Stomach (tissue), 9 donors: Measurements from ENCODE around the gene RGS19. TPM values are rescaled to one million over a fixed set of nuclear protein-coding genes. Genes with fewer than 3 reads are reported as not detected.
A peak's percentile ranks its signal among the peaks of the same experiment; 100 is the strongest.

Source experiments
- DNase-seq, 2 donors: peaks; one replicate each; pipeline versions ENCODE4 v3.0.0 to v3.0.0-alpha.2; 2013 to 2019
- H3K27ac ChIP-seq, 5 donors: fragments of 200-600 bp in 4 of 5; sonication (generic) in 4 of 5; one replicate each; pipeline ENCODE4 v1.5.1; 2013 to 2019; ENCODE audit warnings: mild to moderate bottlenecking in 1 of 5, moderate library complexity in 1 of 5
- H3K27me3 ChIP-seq, 3 donors: fragments of 200-600 bp; sonication (generic); one replicate each; pipeline ENCODE4 v1.5.1; 2017 to 2019; ENCODE audit warnings: mixed run types in 1 of 3
- H3K36me3 ChIP-seq, 4 donors: fragments of 200-600 bp; sonication (generic); 1 replicate in 3 of 4; 2 replicates in 1 of 4; pipeline ENCODE4 v1.5.1; 2016 to 2019
- H3K4me1 ChIP-seq, 4 donors: fragments of 200-600 bp; sonication (generic); one replicate each; pipeline ENCODE4 v1.5.1; 2016 to 2019
- H3K4me3 ChIP-seq, 4 donors: fragments of 200-600 bp; sonication (generic) in 3 of 4; one replicate each; pipeline ENCODE4 v1.5.1; 2016 to 2019; ENCODE audit warnings: mild to moderate bottlenecking in 1 of 4
- H3K9me3 ChIP-seq, 4 donors: fragments of 200-600 bp; sonication (generic); one replicate each; pipeline ENCODE4 v1.5.1; 2016 to 2019
- CTCF ChIP-seq, 7 experiments: fragments of 450-650 bp in 4 of 7; fragments of 200-600 bp in 3 of 7; sonication (generic) in 3 of 7; IDR thresholded peaks; one replicate each; pipeline ENCODE4 v1.5.1; 2016 to 2019; ENCODE audit warnings: antibody characterized with exemption in 7 of 7, control low read depth in 2 of 7, mild to moderate bottlenecking in 1 of 7
- EP300 ChIP-seq: sonication (generic); formaldehyde crosslinking; IDR thresholded peaks from one replicate; pipeline ENCODE4 v1.6.1; 2017; ENCODE audit warnings: antibody characterized with exemption
- POLR2A ChIP-seq, 4 donors: fragments of 450-650 bp; IDR thresholded peaks; one replicate each; pipeline ENCODE4 v1.6.1; 2016; ENCODE audit warnings: antibody characterized with exemption in 4 of 4, control low read depth in 2 of 4, mild to moderate bottlenecking in 1 of 4, moderate library complexity in 1 of 4
- POLR2AphosphoS5 ChIP-seq, 3 donors: sonication (generic); formaldehyde crosslinking; IDR thresholded peaks; one replicate each; pipeline ENCODE4 v1.6.1; 2016; ENCODE audit warnings: antibody characterized with exemption in 3 of 3
- WGBS, 5 donors: extraction: QIAGEN DNeasy Blood & Tissue Kit in 3 of 5; methylation state at CpG; one replicate each; pipeline versions ENCODE4 v1.1.5 to v1.1.7; 2013 to 2018; 5-methylcytosine and 5-hydroxymethylcytosine counted together
- intact Hi-C: fragments of 100-400 bp; cut with DNase I; formaldehyde crosslinking; loops from one replicate; pipeline ENCODE4 v1.15.1; 2023; ENCODE audit warnings: low total_unique reads
- polyA plus RNA-seq, 3 donors: library from polyadenylated mRNA; stranded (reverse); fragments of 200-250 nt; gene quantifications; one replicate each; pipeline ENCODE4 v1.2.3, GENCODE V29; 2013
- total RNA-seq, 5 donors: library from RNA; depleted of rRNA; stranded (reverse); fragments of >200 nt; gene quantifications; one replicate each; pipeline versions ENCODE4 v1.1.0 to v1.2.3, GENCODE V29; 2014 to 2016
- donor health status: healthy with polysubstance abuse.
- donor health status: Bipolar disorder and iron deficiency.
- donor health status: healthy.

Gene RGS19
- total and polyA plus RNA-seq, 8 donors = 3.1 to 17.2 (median 10.1) TPM; not detected in 3

GRCh38 chr20:64105846-64106434 is 26.6 kb upstream of the RGS19 start:
- no peak for DNase-seq
- H3K27ac ChIP-seq = no peak overlapping the region
- no peak overlapping the region for H3K4me3 ChIP-seq
- TF ChIP-seq POLR2AphosphoS5 (IDR thresholded peaks at IDR 0.05) (no peak), EP300 (no peak), POLR2A (IDR thresholded peaks at IDR 0.05) (no peak), CTCF (IDR thresholded peaks at IDR 0.05) (no peak)
- H3K9me3 ChIP-seq = no peaks in the 10 kb centered on the region
- H3K27me3 ChIP-seq = peaks cover 10 to 80% (median 33%) of the 10 kb centered on the region in 3 donors
- 87 to 91% (median 89%) methylated on average over 31 to 39 of the region's 39 CpGs for WGBS, 5 donors
- H3K36me3 ChIP-seq = no peaks in the 10 kb centered on the region
- H3K4me1 ChIP-seq = peaks cover 8 to 14% (median 12%) of the 10 kb centered on the region in 4 donors
- intact Hi-C loops = no loop called here

GRCh38 chr20:64104667-64105451 is 25.5 kb upstream of the RGS19 start:
- Histone ChIP-seq H3K36me3 (no peaks in the 10 kb centered on the region), H3K4me3 (no peak overlapping the region), H3K27ac (no peak overlapping the region), H3K27me3 (peaks cover 10 to 91% (median 42%) of the 10 kb centered on the region in 3 donors), H3K4me1 (peaks cover 8 to 14% (median 12%) of the 10 kb centered on the region in 4 donors), H3K9me3 (no peaks in the 10 kb centered on the region)
- DNase-seq = no peak
- TF ChIP-seq EP300 (no peak), CTCF (IDR thresholded peaks at IDR 0.05) (no peak), POLR2AphosphoS5 (IDR thresholded peaks at IDR 0.05) (no peak), POLR2A (IDR thresholded peaks at IDR 0.05) (no peak)
- intact Hi-C loops = no loop called here
- 73 to 88% (median 84%) methylated on average over 6 to 25 of the region's 25 CpGs for WGBS, 5 donors

- no peaks in the 10 kb centered on the region for H3K9me3 ChIP-seq
- WGBS, 5 donors = 55 to 63% (median 60%) methylated on average over 10 to 20 of the region's 20 CpGs
- H3K36me3 ChIP-seq = no peaks in the 10 kb centered on the region
- H3K4me1 ChIP-seq = peaks cover 8 to 14% (median 12%) of the 10 kb centered on the region in 4 donors
- intact Hi-C loops = no loop called here
- TF ChIP-seq CTCF (IDR thresholded peaks at IDR 0.05) (no peak), POLR2AphosphoS5 (IDR thresholded peaks at IDR 0.05) (no peak), EP300 (no peak), POLR2A (IDR thresholded peaks at IDR 0.05) (no peak)
- H3K27ac ChIP-seq = no peak overlapping the region
- DNase-seq = no peak
- H3K4me3 ChIP-seq = no peak overlapping the region
- H3K27me3 ChIP-seq = peaks cover 10 to 94% (median 42%) of the 10 kb centered on the region in 3 donors
Measured at GRCh38 chr20:64103871-64104666, 24.8 kb upstream of the RGS19 start.

GRCh38 chr20:64102647-64103354 is 23.5 kb upstream of the RGS19 start:
- intact Hi-C loops = no loop called here
- WGBS, 5 donors = 19 to 21% (median 21%) methylated on average over 25 to 30 of the region's 30 CpGs

More at GRCh38 chr20:64102647-64103354, 23.5 kb upstream of the RGS19 start:
- Histone ChIP-seq H3K36me3 (peaks cover 0 to 9% (median 4%) of the 10 kb centered on the region in 4 donors), H3K4me1 (peaks cover 8 to 14% (median 12%) of the 10 kb centered on the region in 4 donors), H3K27ac (no peak overlapping the region), H3K27me3 (peaks cover 10 to 94% (median 42%) of the 10 kb centered on the region in 3 donors), H3K9me3 (no peaks in the 10 kb centered on the region), H3K4me3 (peak overlapping the region; percentile 36 to 54 (median 40))
- peak in 1 of 2 donors; percentile 62 for DNase-seq
- TF ChIP-seq POLR2AphosphoS5 (IDR thresholded peaks at IDR 0.05) (no peak), CTCF (IDR thresholded peaks at IDR 0.05) (no peak), POLR2A (IDR thresholded peaks at IDR 0.05) (no peak), EP300 (no peak)
